ENCODE data around the gene ADGRB3. TPM values are rescaled to one million over a fixed set of nuclear protein-coding genes. Genes with fewer than 3 reads are reported as not detected.

Gene ADGRB3
- total and polyA plus RNA-seq, 2 donors (not counting 3 experiments of a cell fraction or from before 2014, with no cell fraction given) = not detected

GRCh38 chr6:68891419-68891818 is 256.3 kb downstream of the ADGRB3 start:
- POLR2A ChIA-PET = no interaction called here
- Histone ChIP-seq H3K4me2 (ENCODE audit: insufficient read depth, low read length) (no peak overlapping the region), H3K36me3 (ENCODE audit: control insufficient read depth in 2 of 2, extremely low read depth in 1 of 2, insufficient read depth in 2 of 2, low read length in 2 of 2) (no peaks in the 10 kb centered on the region), H3K4me1 (ENCODE audit: control insufficient read depth, extremely low read depth, insufficient read depth, low read length) (no peaks in the 10 kb centered on the region), H3K27me3 (ENCODE audit: control insufficient read depth in 2 of 2, insufficient read depth in 2 of 2, low read length in 2 of 2) (no peaks in the 10 kb centered on the region), H2AFZ (ENCODE audit: low read depth, low read length) (no peak overlapping the region), H4K20me1 (replicated peaks; ENCODE audit: control insufficient read depth, extremely low read depth, insufficient read depth, low read length) (no peaks in the 10 kb centered on the region), H3K9me3 (replicated peaks; ENCODE audit: control insufficient read depth, insufficient read depth, low read length) (no peaks in the 10 kb centered on the region), H3K79me2 (ENCODE audit: control insufficient read depth, insufficient read depth, low read length) (no peaks in the 10 kb centered on the region), H3K4me3 (replicated peaks in 1 of 3; ENCODE audit: insufficient read depth in 1 of 3, low read depth in 1 of 3, low read length in 3 of 3) (no peak overlapping the region), H3K9ac (replicated peaks; ENCODE audit: extremely low read depth, insufficient read depth, low read length) (no peak overlapping the region), H3K9me1 (replicated peaks; ENCODE audit: control insufficient read depth, extremely low read depth, insufficient read depth, low read length) (no peaks in the 10 kb centered on the region), H3K27ac (ENCODE audit: insufficient read depth, low read depth, low read length) (no peak overlapping the region)
- intact Hi-C loops (cut with micrococcal nuclease) = no loop called here
- CTCF ChIA-PET = no interaction called here
- dilution Hi-C loops (cut with MboI; ENCODE audit: extremely low pct_ligation_motif_present, low sequenced_read_pairs) = no loop called here
- TF ChIP-seq FOS (IDR thresholded peaks at IDR 0.05; ENCODE audit: borderline replicate concordance, insufficient read depth, low read length) (no peak), JUN (IDR thresholded peaks at IDR 0.05; ENCODE audit: borderline replicate concordance, insufficient read depth, insufficient read length, low read depth) (no peak), GATA2 (IDR thresholded peaks at IDR 0.05; ENCODE audit: insufficient read depth, insufficient read length, low read depth, low read length) (no peak), POLR2A (IDR thresholded peaks at IDR 0.05; ENCODE audit: low read depth, low read length) (no peak), CTCF (IDR thresholded peaks at IDR 0.05; ENCODE audit: extremely low read depth in 1 of 2, insufficient read depth in 1 of 2, low read depth in 1 of 2, low read length in 2 of 2) (no peak), EZH2 (IDR thresholded peaks at IDR 0.05; ENCODE audit: borderline replicate concordance, low read depth, low read length, severe bottlenecking) (no peak), MYC (IDR thresholded peaks at IDR 0.05; ENCODE audit: low read depth, low read length) (no peak), POLR2AphosphoS5 (IDR thresholded peaks at IDR 0.05; ENCODE audit: insufficient read depth, low read depth, low read length) (no peak), MAX (IDR thresholded peaks at IDR 0.05; ENCODE audit: insufficient read depth, insufficient read length) (no peak)
- no peak for DNase-seq (ENCODE audit: low read depth, low spot score)
- no peak for FAIRE-seq
- no TSS peak for BruUV-seq (replicated peaks)
